ENCODE results near the gene DPP6.

DNA sequence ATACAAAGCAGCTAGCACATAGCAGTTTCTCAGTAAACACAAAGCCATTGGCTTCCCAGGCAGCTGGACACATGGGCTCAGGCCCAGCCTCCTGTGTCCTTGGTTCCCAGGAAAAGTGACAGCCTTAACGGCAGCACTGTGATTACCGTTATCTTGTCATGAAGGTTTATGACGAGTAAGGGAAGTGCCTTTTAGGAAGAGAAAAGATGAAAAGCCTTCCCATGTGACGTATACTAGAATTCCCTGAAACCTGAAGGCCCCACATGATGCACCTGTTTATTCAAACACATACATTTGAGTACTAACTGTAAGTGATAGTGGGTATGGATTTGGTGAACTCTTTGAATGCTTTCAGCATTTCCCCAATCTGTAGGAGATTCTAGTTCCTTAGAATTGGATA lies 244.2 kb downstream of the DPP6 start:
- TF ChIP-seq ZNF232 (CRISPR knock-in tag; IDR thresholded peaks at IDR 0.05) (no peak), FOXJ3 (CRISPR knock-in tag; IDR thresholded peaks at IDR 0.05; ENCODE audit: borderline replicate concordance) (no peak), TEAD1 (CRISPR knock-in tag; IDR thresholded peaks at IDR 0.05) (no peak), ZNF138 (CRISPR knock-in tag; conservative IDR thresholded peaks at IDR 0.05) (no peak), NR1H2 (CRISPR knock-in tag; IDR thresholded peaks at IDR 0.05) (no peak), ELF4 (CRISPR knock-in tag; IDR thresholded peaks at IDR 0.05; ENCODE audit: low read depth) (no peak), MYBL2 (CRISPR knock-in tag; IDR thresholded peaks at IDR 0.05) (no peak), TEAD4 (CRISPR knock-in tag; IDR thresholded peaks at IDR 0.05) (no peak), ESRRA (CRISPR knock-in tag; IDR thresholded peaks at IDR 0.05; ENCODE audit: borderline replicate concordance) (no peak)
- TF ChIP-seq, protein P1, sequence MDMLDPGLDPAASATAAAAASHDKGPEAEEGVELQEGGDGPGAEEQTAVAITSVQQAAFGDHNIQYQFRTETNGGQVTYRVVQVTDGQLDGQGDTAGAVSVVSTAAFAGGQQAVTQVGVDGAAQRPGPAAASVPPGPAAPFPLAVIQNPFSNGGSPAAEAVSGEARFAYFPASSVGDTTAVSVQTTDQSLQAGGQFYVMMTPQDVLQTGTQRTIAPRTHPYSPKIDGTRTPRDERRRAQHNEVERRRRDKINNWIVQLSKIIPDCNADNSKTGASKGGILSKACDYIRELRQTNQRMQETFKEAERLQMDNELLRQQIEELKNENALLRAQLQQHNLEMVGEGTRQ (CRISPR knock-in tag; IDR thresholded peaks at IDR 0.05), result no peak
- TF ChIP-seq, protein P2, sequence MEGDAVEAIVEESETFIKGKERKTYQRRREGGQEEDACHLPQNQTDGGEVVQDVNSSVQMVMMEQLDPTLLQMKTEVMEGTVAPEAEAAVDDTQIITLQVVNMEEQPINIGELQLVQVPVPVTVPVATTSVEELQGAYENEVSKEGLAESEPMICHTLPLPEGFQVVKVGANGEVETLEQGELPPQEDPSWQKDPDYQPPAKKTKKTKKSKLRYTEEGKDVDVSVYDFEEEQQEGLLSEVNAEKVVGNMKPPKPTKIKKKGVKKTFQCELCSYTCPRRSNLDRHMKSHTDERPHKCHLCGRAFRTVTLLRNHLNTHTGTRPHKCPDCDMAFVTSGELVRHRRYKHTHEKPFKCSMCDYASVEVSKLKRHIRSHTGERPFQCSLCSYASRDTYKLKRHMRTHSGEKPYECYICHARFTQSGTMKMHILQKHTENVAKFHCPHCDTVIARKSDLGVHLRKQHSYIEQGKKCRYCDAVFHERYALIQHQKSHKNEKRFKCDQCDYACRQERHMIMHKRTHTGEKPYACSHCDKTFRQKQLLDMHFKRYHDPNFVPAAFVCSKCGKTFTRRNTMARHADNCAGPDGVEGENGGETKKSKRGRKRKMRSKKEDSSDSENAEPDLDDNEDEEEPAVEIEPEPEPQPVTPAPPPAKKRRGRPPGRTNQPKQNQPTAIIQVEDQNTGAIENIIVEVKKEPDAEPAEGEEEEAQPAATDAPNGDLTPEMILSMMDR (IDR thresholded peaks at IDR 0.05), result no peak
- TF ChIP-seq, protein P3, sequence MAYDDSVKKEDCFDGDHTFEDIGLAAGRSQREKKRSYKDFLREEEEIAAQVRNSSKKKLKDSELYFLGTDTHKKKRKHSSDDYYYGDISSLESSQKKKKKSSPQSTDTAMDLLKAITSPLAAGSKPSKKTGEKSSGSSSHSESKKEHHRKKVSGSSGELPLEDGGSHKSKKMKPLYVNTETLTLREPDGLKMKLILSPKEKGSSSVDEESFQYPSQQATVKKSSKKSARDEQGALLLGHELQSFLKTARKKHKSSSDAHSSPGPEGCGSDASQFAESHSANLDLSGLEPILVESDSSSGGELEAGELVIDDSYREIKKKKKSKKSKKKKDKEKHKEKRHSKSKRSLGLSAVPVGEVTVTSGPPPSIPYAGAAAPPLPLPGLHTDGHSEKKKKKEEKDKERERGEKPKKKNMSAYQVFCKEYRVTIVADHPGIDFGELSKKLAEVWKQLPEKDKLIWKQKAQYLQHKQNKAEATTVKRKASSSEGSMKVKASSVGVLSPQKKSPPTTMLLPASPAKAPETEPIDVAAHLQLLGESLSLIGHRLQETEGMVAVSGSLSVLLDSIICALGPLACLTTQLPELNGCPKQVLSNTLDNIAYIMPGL (CRISPR knock-in tag; IDR thresholded peaks at IDR 0.05), result no peak
- TF ChIP-seq, protein P4, sequence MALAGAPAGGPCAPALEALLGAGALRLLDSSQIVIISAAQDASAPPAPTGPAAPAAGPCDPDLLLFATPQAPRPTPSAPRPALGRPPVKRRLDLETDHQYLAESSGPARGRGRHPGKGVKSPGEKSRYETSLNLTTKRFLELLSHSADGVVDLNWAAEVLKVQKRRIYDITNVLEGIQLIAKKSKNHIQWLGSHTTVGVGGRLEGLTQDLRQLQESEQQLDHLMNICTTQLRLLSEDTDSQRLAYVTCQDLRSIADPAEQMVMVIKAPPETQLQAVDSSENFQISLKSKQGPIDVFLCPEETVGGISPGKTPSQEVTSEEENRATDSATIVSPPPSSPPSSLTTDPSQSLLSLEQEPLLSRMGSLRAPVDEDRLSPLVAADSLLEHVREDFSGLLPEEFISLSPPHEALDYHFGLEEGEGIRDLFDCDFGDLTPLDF (CRISPR knock-in tag; IDR thresholded peaks at IDR 0.05), result no peak
